ENCODE data around the gene MGST2. TPM values are rescaled to one million over a fixed set of nuclear protein-coding genes. Genes with fewer than 3 reads are reported as not detected.

Gene MGST2
- total RNA-seq, 2 donors from 2014 or later, result 188 to 215 TPM

- no peaks in the 10 kb centered on the region for H3K9me3 ChIP-seq (ENCODE audit: control insufficient read depth, low read length)
- no peak for DNase-seq
- H3K9ac ChIP-seq (ENCODE audit: extremely low read depth, low read length, poor library complexity, severe bottlenecking), result peak overlapping the region; percentile 77
- no peaks in the 10 kb centered on the region for H3K27me3 ChIP-seq (ENCODE audit: control insufficient read depth, insufficient read depth, low read length, poor library complexity, severe bottlenecking)
- Mint-ChIP-seq H3K4me3 (peak overlapping the region; percentile 91), H3K36me3 (ENCODE audit: low read depth) (peaks cover 42% of the 10 kb centered on the region), H3K9me3 (no peaks in the 10 kb centered on the region), H3K4me1 (peaks cover 64% of the 10 kb centered on the region), H3K27me3 (ENCODE audit: insufficient read depth) (no peaks in the 10 kb centered on the region), H3K27ac (peak overlapping the region; percentile 99)
- no peak overlapping the region for H3K27ac ChIP-seq (ENCODE audit: low read depth, low read length)
- H3K4me3 ChIP-seq (ENCODE audit: low read length), result peak overlapping the region; percentile 75
- peaks cover 44% of the 10 kb centered on the region for H3K36me3 ChIP-seq (ENCODE audit: control insufficient read depth, insufficient read depth, low read length)
- TF ChIP-seq CTCF (conservative IDR thresholded peaks at IDR 0.05), result no peak
- peaks cover 21% of the 10 kb centered on the region for H3K4me1 ChIP-seq (ENCODE audit: control insufficient read depth, insufficient read depth, low read length)
- 62 to 75% methylated on average over 3 of the region's 3 CpGs for WGBS, 2 experiments (ENCODE audit: insufficient coverage in 1 of 2, insufficient read length in 1 of 2)
Measured at GRCh38 chr4:139670775-139671174, 5.2 kb downstream of the MGST2 start.

GRCh38 chr4:139672215-139672614 is 6.6 kb downstream of the MGST2 start:
- no peak for TF ChIP-seq CTCF (conservative IDR thresholded peaks at IDR 0.05)
- Histone ChIP-seq H3K36me3 (ENCODE audit: control insufficient read depth, insufficient read depth, low read length) (peaks cover 57% of the 10 kb centered on the region), H3K4me3 (ENCODE audit: low read length) (no peak overlapping the region), H3K27me3 (ENCODE audit: control insufficient read depth, insufficient read depth, low read length, poor library complexity, severe bottlenecking) (no peaks in the 10 kb centered on the region), H3K9me3 (ENCODE audit: control insufficient read depth, low read length) (peaks cover 5% of the 10 kb centered on the region), H3K9ac (ENCODE audit: extremely low read depth, low read length, poor library complexity, severe bottlenecking) (no peak overlapping the region), H3K27ac (ENCODE audit: low read depth, low read length) (no peak overlapping the region), H3K4me1 (ENCODE audit: control insufficient read depth, insufficient read depth, low read length) (peaks cover 27% of the 10 kb centered on the region)
- Mint-ChIP-seq H3K36me3 (ENCODE audit: low read depth) (peaks cover 56% of the 10 kb centered on the region), H3K4me3 (no peak overlapping the region), H3K4me1 (peaks cover 66% of the 10 kb centered on the region), H3K27me3 (ENCODE audit: insufficient read depth) (no peaks in the 10 kb centered on the region), H3K27ac (no peak overlapping the region), H3K9me3 (peaks cover 2% of the 10 kb centered on the region)
- WGBS, 2 experiments (ENCODE audit: insufficient coverage in 1 of 2, insufficient read length in 1 of 2), result 80 to 86% methylated on average over 1 to 2 of the region's 2 CpGs
- no peak for DNase-seq

- Histone ChIP-seq H3K36me3 (ENCODE audit: control insufficient read depth, insufficient read depth, low read length) (peaks cover 61% of the 10 kb centered on the region), H3K4me3 (ENCODE audit: low read length) (no peak overlapping the region), H3K9ac (ENCODE audit: extremely low read depth, low read length, poor library complexity, severe bottlenecking) (no peak overlapping the region), H3K27ac (ENCODE audit: low read depth, low read length) (no peak overlapping the region), H3K9me3 (ENCODE audit: control insufficient read depth, low read length) (peaks cover 6% of the 10 kb centered on the region), H3K27me3 (ENCODE audit: control insufficient read depth, insufficient read depth, low read length, poor library complexity, severe bottlenecking) (no peaks in the 10 kb centered on the region), H3K4me1 (ENCODE audit: control insufficient read depth, insufficient read depth, low read length) (peaks cover 27% of the 10 kb centered on the region)
- Mint-ChIP-seq H3K4me1 (peaks cover 61% of the 10 kb centered on the region), H3K9me3 (peaks cover 6% of the 10 kb centered on the region), H3K4me3 (no peak overlapping the region), H3K36me3 (ENCODE audit: low read depth) (peaks cover 61% of the 10 kb centered on the region), H3K27ac (peak overlapping the region; percentile 7), H3K27me3 (ENCODE audit: insufficient read depth) (no peaks in the 10 kb centered on the region)
- no peak for DNase-seq
- WGBS, 2 experiments (ENCODE audit: insufficient coverage in 1 of 2, insufficient read length in 1 of 2), result 80 to 92% methylated on average over 1 to 4 of the region's 4 CpGs
- no peak for TF ChIP-seq CTCF (conservative IDR thresholded peaks at IDR 0.05)
Measured at GRCh38 chr4:139672732-139673131, 7.1 kb downstream of the MGST2 start.

All from endodermal cell (in vitro differentiated cells).